Keratinocyte (primary cell): ENCODE measurements around the gene CSK. TPM values are rescaled to one million over a fixed set of nuclear protein-coding genes. Genes with fewer than 3 reads are reported as not detected.

Source experiments
- DNase-seq: peaks from one replicate; pipeline ENCODE4 v3.0.0-alpha.2; 2011; ENCODE audit warnings: low read depth, missing footprints, low spot score
- FAIRE-seq: peaks from 2 replicates; lab custom pipeline; 2011; peaks lifted over from hg19 to GRCh38; lab: Jason Lieb, UNC
- H2AFZ ChIP-seq: 2 replicates; pipeline ENCODE4 v1.6.0; 2012; ENCODE audit warnings: low read length, control low read depth, inconsistent platforms; ENCODE audit not compliant: control insufficient read depth
- H3K27ac ChIP-seq: 2 replicates; pipeline ENCODE4 v1.5.1; 2011; ENCODE audit warnings: low read length; ENCODE audit not compliant: control insufficient read depth, insufficient read depth
- H3K27me3 ChIP-seq: 3 replicates; pipeline ENCODE4 v1.6.0; 2011; ENCODE audit warnings: low read length; ENCODE audit not compliant: control insufficient read depth, insufficient read depth; ENCODE audit errors: extremely low read depth
- H3K36me3 ChIP-seq, 2 experiments: 2 replicates in 1 of 2; 3 replicates in 1 of 2; pipeline ENCODE4 v1.5.1; 2011; ENCODE audit warnings: low read length in 2 of 2, mild to moderate bottlenecking in 1 of 2; ENCODE audit not compliant: control insufficient read depth in 2 of 2, insufficient read depth in 2 of 2; ENCODE audit errors: extremely low read depth in 1 of 2
- H3K4me1 ChIP-seq: 3 replicates; pipeline ENCODE4 v1.5.1; 2011; ENCODE audit warnings: low read length; ENCODE audit not compliant: control insufficient read depth, insufficient read depth; ENCODE audit errors: extremely low read depth
- H3K4me2 ChIP-seq: 3 replicates; pipeline ENCODE4 v1.6.0; 2011; ENCODE audit warnings: low read depth, low read length; ENCODE audit not compliant: control insufficient read depth, insufficient read depth; ENCODE audit errors: extremely low read depth
- H3K4me3 ChIP-seq, 3 experiments: fragments of 200-600 bp in 1 of 3; sonication (generic) in 1 of 3; 2 replicates in 2 of 3; 3 replicates in 1 of 3; pipeline ENCODE4 v1.5.1; 2011 to 2016; ENCODE audit warnings: low read length in 3 of 3, mild to moderate bottlenecking in 3 of 3, control low read depth in 2 of 3, inconsistent platforms in 1 of 3, low read depth in 1 of 3, mixed read lengths in 1 of 3, mixed run types in 1 of 3, moderate library complexity in 1 of 3; ENCODE audit not compliant: control insufficient read depth in 2 of 3, insufficient read depth in 2 of 3; ENCODE audit errors: extremely low read depth in 1 of 3
- H3K79me2 ChIP-seq: 2 replicates; pipeline ENCODE4 v1.6.0; 2012; ENCODE audit warnings: low read length; ENCODE audit not compliant: control insufficient read depth, insufficient read depth
- H3K9ac ChIP-seq: 3 replicates; pipeline ENCODE4 v1.6.0; 2011; ENCODE audit warnings: low read length; ENCODE audit not compliant: control insufficient read depth, insufficient read depth; ENCODE audit errors: extremely low read depth
- H3K9me1 ChIP-seq: 3 replicates; pipeline ENCODE4 v1.6.0; 2011; ENCODE audit warnings: low read length; ENCODE audit not compliant: control insufficient read depth, insufficient read depth; ENCODE audit errors: extremely low read depth
- H3K9me3 ChIP-seq: 2 replicates; pipeline ENCODE4 v1.5.1; 2012; ENCODE audit warnings: low read depth, low read length; ENCODE audit not compliant: control insufficient read depth
- H4K20me1 ChIP-seq: 3 replicates; pipeline ENCODE4 v1.6.0; 2011; ENCODE audit warnings: low read length; ENCODE audit not compliant: control insufficient read depth, insufficient read depth; ENCODE audit errors: extremely low read depth
- EZH2 ChIP-seq: IDR thresholded peaks from one replicate; pipeline ENCODE4 v1.6.1; 2012; ENCODE audit warnings: inconsistent platforms, mild to moderate bottlenecking, low read length, moderate library complexity
- dilution Hi-C: fragments of 300-500 bp; cut with MboI; formaldehyde crosslinking; loops from one replicate; pipeline ENCODE4 v1.7.0; 2020; ENCODE audit warnings: low sequenced_read_pairs; ENCODE audit not compliant: extremely low pct_ligation_motif_present
- polyA plus RNA-seq, 5 experiments: library from polyadenylated mRNA; depleted of rRNA in 3 of 5; stranded (reverse) in 3 of 5; stranded (forward) in 1 of 5; unstranded in 1 of 5; fragments of >200 nt; gene quantifications; 1 replicate in 1 of 5; 2 replicates in 3 of 5; 3 replicates in 1 of 5; pipeline versions ENCODE4 v1.2.1 to v1.2.3, GENCODE V29; 2011 to 2012; ENCODE audit warnings: missing spikeins in 2 of 5, low read depth in 1 of 5, low replicate concordance in 1 of 5
- TF ChIP-seq, protein P1 (sequence below), 3 experiments: IDR thresholded peaks in 1 of 3; conservative IDR thresholded peaks in 1 of 3; optimal IDR thresholded peaks in 1 of 3; 2 replicates in 2 of 3; 3 replicates in 1 of 3; pipeline versions ENCODE3 to v1.5.1; 2011; ENCODE audit warnings: low read length in 3 of 3, mild to moderate bottlenecking in 3 of 3, moderate library complexity in 2 of 3, control low read depth in 1 of 3, inconsistent platforms in 1 of 3; ENCODE audit not compliant: insufficient read depth in 2 of 3; ENCODE audit errors: extremely low read depth in 1 of 3

The CSK gene
- polyA plus RNA-seq, 1 donor (not counting 4 experiments of a cell fraction or from before 2014, with no cell fraction given), result 17.2 TPM

GRCh38 chr15:74825866-74826265 lies 44.0 kb downstream of the CSK start:
- Histone ChIP-seq H4K20me1 (no peaks in the 10 kb centered on the region), H3K9me1 (no peaks in the 10 kb centered on the region), H3K79me2 (no peaks in the 10 kb centered on the region), H3K27ac (no peak overlapping the region), H3K4me3 (no peak overlapping the region), H3K4me2 (no peak overlapping the region), H2AFZ (no peak overlapping the region), H3K36me3 (no peaks in the 10 kb centered on the region), H3K9me3 (no peaks in the 10 kb centered on the region), H3K9ac (no peak overlapping the region), H3K27me3 (peaks cover 47% of the 10 kb centered on the region), H3K4me1 (no peaks in the 10 kb centered on the region)
- FAIRE-seq (no peak), DNase-seq (no peak)
- dilution Hi-C loops, result no loop called here
- TF ChIP-seq EZH2, result no peak
- TF ChIP-seq, protein P1, sequence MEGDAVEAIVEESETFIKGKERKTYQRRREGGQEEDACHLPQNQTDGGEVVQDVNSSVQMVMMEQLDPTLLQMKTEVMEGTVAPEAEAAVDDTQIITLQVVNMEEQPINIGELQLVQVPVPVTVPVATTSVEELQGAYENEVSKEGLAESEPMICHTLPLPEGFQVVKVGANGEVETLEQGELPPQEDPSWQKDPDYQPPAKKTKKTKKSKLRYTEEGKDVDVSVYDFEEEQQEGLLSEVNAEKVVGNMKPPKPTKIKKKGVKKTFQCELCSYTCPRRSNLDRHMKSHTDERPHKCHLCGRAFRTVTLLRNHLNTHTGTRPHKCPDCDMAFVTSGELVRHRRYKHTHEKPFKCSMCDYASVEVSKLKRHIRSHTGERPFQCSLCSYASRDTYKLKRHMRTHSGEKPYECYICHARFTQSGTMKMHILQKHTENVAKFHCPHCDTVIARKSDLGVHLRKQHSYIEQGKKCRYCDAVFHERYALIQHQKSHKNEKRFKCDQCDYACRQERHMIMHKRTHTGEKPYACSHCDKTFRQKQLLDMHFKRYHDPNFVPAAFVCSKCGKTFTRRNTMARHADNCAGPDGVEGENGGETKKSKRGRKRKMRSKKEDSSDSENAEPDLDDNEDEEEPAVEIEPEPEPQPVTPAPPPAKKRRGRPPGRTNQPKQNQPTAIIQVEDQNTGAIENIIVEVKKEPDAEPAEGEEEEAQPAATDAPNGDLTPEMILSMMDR (optimal IDR thresholded peaks at IDR 0.05 in 1 of 3, IDR thresholded peaks at IDR 0.05 in 1 of 3, conservative IDR thresholded peaks at IDR 0.05 in 1 of 3; ENCODE audit: extremely low read depth in 1 of 3, insufficient read depth in 2 of 3, low read length in 3 of 3), result no peak

DNA sequence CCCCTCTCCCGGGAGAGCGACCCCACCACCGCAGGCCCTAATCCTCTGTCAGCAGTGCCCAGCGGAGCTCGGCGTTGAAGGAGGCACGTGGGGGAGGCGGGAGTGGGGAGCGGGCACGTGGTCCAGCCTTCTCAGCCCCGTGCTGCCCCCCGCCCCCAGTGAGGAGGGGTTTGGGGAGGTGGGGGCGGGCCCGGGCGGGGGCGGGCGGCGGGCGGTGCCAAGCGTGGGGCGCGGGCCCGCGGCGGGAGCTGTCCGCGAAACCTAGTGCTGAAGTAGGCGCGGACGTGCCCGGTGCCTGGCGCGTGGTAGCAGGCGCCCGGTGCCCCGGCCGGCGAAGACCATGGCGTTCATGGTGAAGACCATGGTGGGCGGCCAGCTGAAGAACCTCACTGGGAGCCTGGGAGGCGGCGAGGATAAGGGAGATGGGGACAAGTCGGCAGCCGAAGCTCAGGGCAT lies 44.5 kb downstream of the CSK start, which contains the start of gene CPLX3:
CPLX3 (plus strand) TSS at position 264 of the 456 bp plus-strand sequence; CDS start at position 341, 77 bp downstream.
- dilution Hi-C loops, result no loop called here
- no peak for FAIRE-seq
- DNase-seq, result no peak

More for the DNA sequence above, 44.5 kb downstream of the CSK start, which contains the start of gene CPLX3:
- TF ChIP-seq, protein P1 (optimal IDR thresholded peaks at IDR 0.05 in 1 of 3, IDR thresholded peaks at IDR 0.05 in 1 of 3, conservative IDR thresholded peaks at IDR 0.05 in 1 of 3; ENCODE audit: extremely low read depth in 1 of 3, insufficient read depth in 2 of 3, low read length in 3 of 3), result no peak
- no peak for TF ChIP-seq EZH2
- H3K9me3 ChIP-seq, result no peaks in the 10 kb centered on the region
- H3K9me1 ChIP-seq, result no peaks in the 10 kb centered on the region
- H3K4me3 ChIP-seq, result no peak within 1 kb of the TSS
- H3K36me3 ChIP-seq, result no peaks in the 10 kb centered on the region
- no peaks in the 10 kb centered on the region for H4K20me1 ChIP-seq
- no peak within 1 kb of the TSS for H3K9ac ChIP-seq
- no peak within 1 kb of the TSS for H2AFZ ChIP-seq
- H3K79me2 ChIP-seq, result no peaks in the 10 kb centered on the region
- H3K4me2 ChIP-seq, result no peak within 1 kb of the TSS
- no peaks in the 10 kb centered on the region for H3K4me1 ChIP-seq
- H3K27ac ChIP-seq, result no peak within 1 kb of the TSS
- H3K27me3 ChIP-seq, result peaks cover 47% of the 10 kb centered on the region
